Hepatocyte (in vitro differentiated cells): Measurements from ENCODE around the gene ACTR1A. TPM values are rescaled to one million over a fixed set of nuclear protein-coding genes. Genes with fewer than 3 reads are reported as not detected.

Experiments used
- DNase-seq: peaks from one replicate; pipeline ENCODE4 v3.0.0-alpha.2; 2016; ENCODE audit warnings: low spot score
- H2AFZ ChIP-seq: fragments of 200-600 bp; sonication (generic); 2 replicates; pipeline ENCODE4 v1.6.0; 2016; ENCODE audit warnings: antibody characterized with exemption, mild to moderate bottlenecking
- H3K27ac ChIP-seq: fragments of 200-600 bp; sonication (generic); 2 replicates; pipeline ENCODE4 v1.5.1; 2016; ENCODE audit warnings: mild to moderate bottlenecking
- H3K27me3 ChIP-seq: fragments of 200-600 bp; sonication (generic); 2 replicates; pipeline ENCODE4 v1.6.1; 2016
- H3K36me3 ChIP-seq: fragments of 200-600 bp; sonication (generic); replicated peaks from 2 replicates; pipeline ENCODE4 v1.5.1; 2016; ENCODE audit warnings: low read depth; ENCODE audit not compliant: insufficient read depth
- H3K4me1 ChIP-seq: fragments of 200-600 bp; sonication (generic); 2 replicates; pipeline ENCODE4 v1.5.1; 2016; ENCODE audit warnings: mild to moderate bottlenecking, moderate library complexity; ENCODE audit not compliant: insufficient read depth
- H3K4me2 ChIP-seq: fragments of 200-600 bp; sonication (generic); 2 replicates; pipeline ENCODE4 v1.6.0; 2016
- H3K4me3 ChIP-seq: fragments of 200-600 bp; sonication (generic); 2 replicates; pipeline ENCODE4 v1.5.1; 2016; ENCODE audit warnings: mild to moderate bottlenecking
- H3K79me2 ChIP-seq: fragments of 200-600 bp; sonication (generic); 2 replicates; pipeline ENCODE4 v1.6.0; 2017; ENCODE audit warnings: mild to moderate bottlenecking
- H3K9me2 ChIP-seq: fragments of 200-600 bp; sonication (generic); replicated peaks from 2 replicates; pipeline ENCODE4 v1.6.0; 2017; ENCODE audit warnings: mild to moderate bottlenecking; ENCODE audit not compliant: insufficient read depth
- H3K9me3 ChIP-seq: fragments of 200-600 bp; sonication (generic); 2 replicates; pipeline ENCODE4 v1.5.1; 2016; ENCODE audit warnings: low read depth, mild to moderate bottlenecking
- H4K20me1 ChIP-seq: fragments of 200-600 bp; sonication (generic); 2 replicates; pipeline ENCODE4 v1.6.0; 2016; ENCODE audit warnings: mild to moderate bottlenecking; ENCODE audit not compliant: insufficient read depth, poor library complexity, severe bottlenecking
- CTCF ChIP-seq: fragments of 200-600 bp; sonication (generic); IDR thresholded peaks from 2 replicates; pipeline ENCODE4 v1.5.1; 2016; ENCODE audit warnings: antibody characterized with exemption, mild to moderate bottlenecking; ENCODE audit not compliant: poor library complexity
- EZH2 ChIP-seq: fragments of 200-600 bp; sonication (generic); IDR thresholded peaks from 2 replicates; pipeline ENCODE4 v1.6.1; 2016; ENCODE audit warnings: antibody characterized with exemption, mild to moderate bottlenecking, borderline replicate concordance
- EZH2phosphoT487 ChIP-seq: fragments of 200-600 bp; sonication (generic); IDR thresholded peaks from one replicate; pipeline ENCODE4 v1.6.1; 2018; ENCODE audit warnings: antibody characterized with exemption, mild to moderate bottlenecking, low read depth, moderate library complexity; ENCODE audit not compliant: unreplicated experiment, severe bottlenecking
- WGBS: methylation state at CpG from one replicate; pipeline ENCODE4 v1.1.6; 2016; ENCODE audit warnings: low lambda C conversion rate; ENCODE audit errors: missing lambda C conversion rate; 5-methylcytosine and 5-hydroxymethylcytosine counted together
- polyA plus RNA-seq: library from polyadenylated mRNA; unstranded; fragments of >200 nt; fragmentation: Nextera tagmentation; extraction: Ambion mirVana; gene quantifications from 2 replicates; pipeline ENCODE4 v1.2.1, GENCODE V29; 2016
- total RNA-seq: library from RNA; depleted of rRNA; stranded (reverse); fragments of >200 nt; gene quantifications from 2 replicates; pipeline ENCODE4 v1.2.3, GENCODE V29; 2014

Gene ACTR1A
- total and polyA plus RNA-seq, 2 experiments from 2014 or later = 86.7 to 90.7 TPM

DNA sequence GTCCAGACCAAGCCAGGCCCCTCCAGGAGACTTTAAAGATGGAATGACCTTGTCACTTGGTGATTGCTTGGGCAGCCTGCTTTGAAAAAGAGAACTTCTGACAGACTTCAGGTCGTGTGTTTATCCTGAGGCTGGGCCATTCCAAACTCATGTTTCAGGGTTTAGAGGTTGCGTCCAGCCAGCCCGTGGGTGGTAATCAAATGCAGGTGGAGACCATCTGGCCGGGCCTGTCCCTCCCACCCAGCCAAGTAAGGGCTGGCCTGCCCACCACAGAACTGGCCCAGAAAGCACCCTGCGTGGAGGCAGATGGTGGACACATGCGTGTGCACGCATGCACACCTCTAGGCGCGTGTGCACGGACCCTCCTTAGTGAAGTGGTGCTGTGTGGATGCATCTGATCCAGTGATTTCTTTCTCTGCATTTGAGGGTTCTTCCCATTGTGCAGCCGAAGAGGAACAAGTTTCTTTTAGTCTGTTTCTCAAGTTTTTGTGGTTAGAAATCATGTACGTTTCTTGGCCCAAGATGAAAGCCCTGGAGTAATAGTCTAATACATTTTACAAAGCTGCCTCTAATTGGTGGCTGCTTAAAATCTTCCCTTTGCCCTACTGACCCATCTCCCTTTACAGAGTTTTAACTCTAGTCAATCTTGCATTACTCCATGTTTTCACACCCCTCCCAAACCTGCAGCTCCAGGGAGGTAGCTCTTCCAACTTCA is 44.3 kb upstream of the ACTR1A start:
- H3K27ac ChIP-seq = peak overlapping the region; percentile 31
- peak overlapping the region; percentile 49 for H3K4me2 ChIP-seq
- no peak for TF ChIP-seq CTCF
- no peak for TF ChIP-seq EZH2
- TF ChIP-seq EZH2phosphoT487 = no peak

GRCh38 chr10:102545997-102546396 is 43.5 kb upstream of the ACTR1A start:
- Histone ChIP-seq H2AFZ (no peak overlapping the region), H3K9me3 (no peaks in the 10 kb centered on the region), H3K4me3 (no peak overlapping the region), H3K27ac (no peak overlapping the region), H4K20me1 (no peaks in the 10 kb centered on the region), H3K79me2 (peaks cover 42% of the 10 kb centered on the region), H3K4me2 (peak overlapping the region; percentile 49), H3K4me1 (peaks cover 7% of the 10 kb centered on the region), H3K27me3 (no peaks in the 10 kb centered on the region), H3K9me2 (no peaks in the 10 kb centered on the region), H3K36me3 (no peaks in the 10 kb centered on the region)
- WGBS = 88% methylated on average over 2 of the region's 2 CpGs
- TF ChIP-seq CTCF (no peak), EZH2 (no peak), EZH2phosphoT487 (no peak)
- DNase-seq = no peak

More for the DNA sequence above, 44.3 kb upstream of the ACTR1A start:
- H4K20me1 ChIP-seq = no peaks in the 10 kb centered on the region
- H3K4me3 ChIP-seq = no peak overlapping the region
- DNase-seq = no peak
- H3K4me1 ChIP-seq = peaks cover 7% of the 10 kb centered on the region
- H2AFZ ChIP-seq = no peak overlapping the region
- H3K36me3 ChIP-seq = no peaks in the 10 kb centered on the region
- H3K27me3 ChIP-seq = no peaks in the 10 kb centered on the region
- H3K79me2 ChIP-seq = peaks cover 42% of the 10 kb centered on the region
- no peaks in the 10 kb centered on the region for H3K9me2 ChIP-seq
- WGBS = 71% methylated on average over 12 of the region's 12 CpGs
- no peaks in the 10 kb centered on the region for H3K9me3 ChIP-seq

GRCh38 chr10:102545265-102545871 is 42.9 kb upstream of the ACTR1A start:
- 93% methylated on average over 6 of the region's 7 CpGs for WGBS
- no peaks in the 10 kb centered on the region for H3K27me3 ChIP-seq
- H3K4me2 ChIP-seq = no peak overlapping the region
- H4K20me1 ChIP-seq = peaks cover 1% of the 10 kb centered on the region
- no peak overlapping the region for H3K4me3 ChIP-seq
- no peak overlapping the region for H3K27ac ChIP-seq
- H2AFZ ChIP-seq = no peak overlapping the region
- H3K36me3 ChIP-seq = no peaks in the 10 kb centered on the region
- H3K9me3 ChIP-seq = no peaks in the 10 kb centered on the region
- TF ChIP-seq EZH2 (no peak), EZH2phosphoT487 (no peak), CTCF (no peak)
- DNase-seq = no peak
- peaks cover 7% of the 10 kb centered on the region for H3K4me1 ChIP-seq
- peaks cover 44% of the 10 kb centered on the region for H3K79me2 ChIP-seq
- no peaks in the 10 kb centered on the region for H3K9me2 ChIP-seq
